ENCODE measurements around the gene ICAM2. TPM values are rescaled to one million over a fixed set of nuclear protein-coding genes. Genes with fewer than 3 reads are reported as not detected.

ICAM2 gene
- total RNA-seq, 1 donor from 2014 or later: 70.5 TPM

DNA sequence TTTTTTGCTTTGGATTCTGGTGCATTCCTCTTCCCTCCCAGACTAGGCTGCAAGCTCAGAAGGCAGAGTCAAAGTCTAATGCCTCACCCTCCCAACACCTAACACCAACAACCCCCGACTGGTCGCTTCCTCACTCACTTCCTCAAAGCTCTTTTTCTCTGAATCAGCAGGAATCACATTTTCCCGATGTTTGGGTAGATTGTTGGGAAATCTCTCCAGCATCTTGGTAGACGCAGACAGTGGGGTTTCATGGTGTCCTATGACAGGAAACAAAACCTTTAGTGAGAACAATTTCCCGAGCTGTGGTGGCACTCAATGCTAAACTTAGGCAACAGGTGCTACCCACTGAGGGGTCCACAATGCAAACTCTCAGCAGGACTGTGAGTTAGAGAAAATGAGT, 39.9 kb upstream of the ICAM2 start:
- Histone ChIP-seq H3K4me3 (no peak overlapping the region), H3K9me3 (no peaks in the 10 kb centered on the region), H3K27me3 (no peaks in the 10 kb centered on the region), H3K27ac (no peak overlapping the region), H3K36me3 (peaks cover 75% of the 10 kb centered on the region), H3K4me1 (no peaks in the 10 kb centered on the region)
- ATAC-seq (no peak), DNase-seq (no peak)
- TF ChIP-seq CTCF (IDR thresholded peaks at IDR 0.05): no peak
- intact Hi-C loops (cut with DNase I): no loop called here

DNA sequence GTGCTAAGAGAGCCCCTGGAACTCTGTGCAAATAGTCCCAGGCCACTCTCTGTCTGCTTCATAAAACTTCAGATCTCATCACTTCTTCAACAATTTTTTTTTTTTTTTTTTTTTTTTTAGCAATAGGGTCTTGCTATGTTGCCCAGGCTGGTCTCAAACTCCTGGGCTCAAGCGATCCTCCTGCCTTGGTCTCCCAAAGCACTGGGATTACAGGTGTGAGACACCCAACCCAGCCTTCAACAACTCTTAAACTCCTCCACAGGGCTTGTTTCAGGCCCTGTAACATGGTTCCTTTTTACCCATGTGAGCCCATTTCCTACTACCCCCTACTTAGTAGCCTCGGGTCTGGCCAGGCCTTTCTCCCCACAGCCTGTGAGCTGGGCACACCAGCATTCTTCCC, 39.3 kb upstream of the ICAM2 start:
- Histone ChIP-seq H3K27me3 (no peaks in the 10 kb centered on the region), H3K4me3 (no peak overlapping the region), H3K27ac (no peak overlapping the region), H3K9me3 (no peaks in the 10 kb centered on the region), H3K36me3 (peaks cover 81% of the 10 kb centered on the region), H3K4me1 (no peaks in the 10 kb centered on the region)
- ATAC-seq (no peak), DNase-seq (no peak)
- no peak for TF ChIP-seq CTCF (IDR thresholded peaks at IDR 0.05)
- intact Hi-C loops (cut with DNase I): no loop called here

DNA sequence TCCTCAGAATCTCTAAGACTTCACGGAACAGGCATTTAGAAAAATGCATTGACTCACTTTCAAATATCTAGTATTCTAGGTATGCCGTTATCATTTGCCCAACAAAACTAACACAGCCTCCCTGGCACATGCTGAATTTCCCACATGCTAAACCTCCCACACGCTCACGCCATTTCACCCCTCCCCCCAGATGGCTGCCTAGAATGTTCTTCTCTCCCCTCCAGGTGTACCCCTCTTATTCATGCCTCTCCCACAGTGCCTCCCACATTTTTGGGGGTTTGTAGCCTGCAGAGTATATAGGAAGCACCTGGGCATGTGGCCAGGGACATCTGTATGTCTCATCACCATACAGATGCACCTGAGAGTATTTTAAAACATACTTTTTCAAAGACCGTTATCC, 38.2 kb upstream of the ICAM2 start:
- Histone ChIP-seq H3K4me3 (no peak overlapping the region), H3K9me3 (no peaks in the 10 kb centered on the region), H3K27ac (no peak overlapping the region), H3K27me3 (no peaks in the 10 kb centered on the region), H3K36me3 (peaks cover 87% of the 10 kb centered on the region), H3K4me1 (no peaks in the 10 kb centered on the region)
- intact Hi-C loops (cut with DNase I): no loop called here
- TF ChIP-seq CTCF (IDR thresholded peaks at IDR 0.05): no peak
- ATAC-seq (no peak), DNase-seq (no peak)

DNA sequence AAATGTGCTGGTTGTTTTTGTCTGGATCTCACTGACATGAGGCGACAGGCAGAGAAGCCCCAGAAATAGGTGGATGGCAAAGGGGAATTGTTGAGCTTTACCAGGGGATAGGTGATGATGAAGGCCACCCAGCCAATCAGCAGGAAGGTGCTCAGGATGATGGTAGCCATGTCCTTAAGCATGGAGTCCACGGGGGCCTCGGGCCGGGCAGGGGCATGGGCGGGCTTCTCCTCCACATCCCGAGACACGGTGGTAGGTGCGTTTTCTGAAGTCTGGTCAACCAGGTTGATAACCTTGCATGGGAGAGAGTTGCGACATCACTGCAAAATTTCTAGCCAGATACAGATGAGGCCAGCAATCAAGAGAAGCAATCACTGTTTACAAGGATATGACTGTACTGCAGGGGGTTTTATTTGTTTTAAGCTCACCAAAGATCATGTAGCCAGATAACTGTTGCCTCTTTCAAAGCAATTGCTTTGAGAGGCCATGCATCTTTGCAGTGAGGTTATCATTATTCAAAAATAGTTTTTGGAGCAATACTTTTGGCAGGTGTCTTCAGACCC, 37.3 kb upstream of the ICAM2 start:
- Histone ChIP-seq H3K27me3 (no peaks in the 10 kb centered on the region), H3K4me1 (no peaks in the 10 kb centered on the region), H3K27ac (no peak overlapping the region), H3K4me3 (no peak overlapping the region), H3K9me3 (no peaks in the 10 kb centered on the region), H3K36me3 (peaks cover 89% of the 10 kb centered on the region)
- ATAC-seq (no peak), DNase-seq (no peak)
- intact Hi-C loops (cut with DNase I): no loop called here
- TF ChIP-seq CTCF (IDR thresholded peaks at IDR 0.05): no peak

DNA sequence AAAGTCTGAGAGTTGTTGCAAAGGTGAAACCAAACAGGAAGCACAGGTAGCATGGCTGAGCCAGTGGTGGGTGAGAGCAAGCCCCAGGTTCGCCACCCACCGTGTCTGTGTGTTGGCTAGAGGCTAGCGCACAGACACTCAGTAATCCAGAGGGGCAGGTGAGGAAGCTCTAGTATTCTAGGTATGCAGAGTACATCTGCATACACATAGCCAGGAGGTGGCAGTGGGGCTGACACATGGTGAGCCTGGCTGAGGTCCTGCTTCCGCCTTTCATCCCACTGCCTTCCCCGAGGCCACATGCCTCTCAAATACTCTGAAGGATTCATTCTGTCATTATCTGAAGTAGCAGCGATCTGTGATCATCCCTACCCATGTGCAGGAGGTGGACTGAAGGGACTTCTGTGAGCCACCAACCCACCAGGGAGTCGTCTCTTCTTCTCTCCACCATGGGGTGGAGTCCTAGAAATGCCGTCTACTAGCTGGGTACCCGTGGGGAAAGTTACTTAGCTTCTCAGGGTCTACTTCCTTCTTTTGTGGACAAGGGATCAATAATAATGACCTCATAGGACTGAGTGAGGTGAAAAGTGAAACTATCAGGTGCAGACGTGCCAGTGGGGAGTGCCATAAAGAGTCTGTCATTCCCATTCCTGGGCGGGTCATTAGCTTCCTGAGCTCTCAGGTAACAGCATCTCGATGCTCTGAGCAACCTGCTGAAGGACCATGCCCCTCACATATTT, 36.0 kb upstream of the ICAM2 start:
- Histone ChIP-seq H3K27ac (no peak overlapping the region), H3K9me3 (no peaks in the 10 kb centered on the region), H3K36me3 (peaks cover 95% of the 10 kb centered on the region), H3K27me3 (no peaks in the 10 kb centered on the region), H3K4me3 (no peak overlapping the region), H3K4me1 (no peaks in the 10 kb centered on the region)
- ATAC-seq (peak; percentile 10), DNase-seq (no peak)
- TF ChIP-seq CTCF (IDR thresholded peaks at IDR 0.05): no peak
- intact Hi-C loops (cut with DNase I): no loop called here

All from upper lobe of right lung (tissue), 1 donor.